ENCODE measurements around the gene MYO3B. TPM values are rescaled to one million over a fixed set of nuclear protein-coding genes. Genes with fewer than 3 reads are reported as not detected.

The MYO3B gene
- total RNA-seq, 1 experiment from 2014 or later: 0.63 TPM

DNA sequence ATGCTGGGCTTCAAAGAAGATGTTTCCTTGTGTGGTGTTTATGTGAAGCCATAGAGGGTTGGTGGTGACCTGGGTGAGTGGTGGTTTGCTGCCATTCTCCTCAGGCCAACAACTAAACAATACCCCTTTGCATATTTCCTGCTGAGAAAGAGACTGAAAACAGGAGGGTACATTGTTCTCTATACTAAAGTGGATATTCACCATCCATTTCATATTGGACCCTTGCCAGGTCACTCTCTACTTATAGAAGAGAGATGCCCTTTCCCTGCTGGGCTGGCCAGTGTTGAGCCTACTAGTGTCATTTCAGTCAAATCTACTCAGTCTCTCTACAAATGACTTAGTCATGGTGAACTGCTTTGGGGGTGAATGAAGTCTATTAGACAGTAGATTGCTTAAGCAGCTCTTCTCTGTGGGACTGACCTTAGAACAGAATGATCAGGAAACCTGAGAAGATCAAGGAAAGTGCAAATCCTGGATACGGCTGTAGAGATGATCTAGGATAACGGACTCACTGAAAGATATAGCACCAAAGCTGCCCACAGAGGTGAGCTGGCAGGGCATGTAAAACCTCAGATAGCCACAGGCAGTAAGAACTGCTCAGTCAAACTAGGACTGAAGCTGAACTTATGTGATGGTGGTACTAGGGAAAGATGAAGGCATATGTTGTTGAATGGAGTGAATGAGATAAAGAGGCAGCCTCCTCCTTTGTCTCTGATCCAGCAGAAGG is 154.9 kb downstream of the MYO3B start:
- H2BK120ac ChIP-seq (ENCODE audit: low read depth, low read length, poor library complexity, severe bottlenecking): no peak overlapping the region
- WGBS (ENCODE audit: extremely low coverage, insufficient read length, low lambda C conversion rate): no CpG with 5 or more reads among the region's 2 CpGs
- no peak overlapping the region for H2AK5ac ChIP-seq (ENCODE audit: insufficient read length, low read length)
- H2BK20ac ChIP-seq (ENCODE audit: low read depth, low read length, poor library complexity, severe bottlenecking): no peak overlapping the region
- no peaks in the 10 kb centered on the region for H3K79me2 ChIP-seq (ENCODE audit: insufficient read depth, low read length)
- Mint-ChIP-seq H3K27ac (no peak overlapping the region), H3K27me3 (ENCODE audit: low read depth) (peaks cover 1% of the 10 kb centered on the region; the same call in 1 of the 2 replicates), H3K36me3 (ENCODE audit: insufficient read depth in 1 of 3, low read depth in 3 of 3) (peaks cover 0 to 14% (median 12%) of the 10 kb centered on the region in 3 experiments; a peak in 5 of 7 replicates), H3K4me1 (peaks cover 2 to 7% of the 10 kb centered on the region in 2 experiments), H3K4me3 (no peak overlapping the region), H3K9me3 (peaks cover 10 to 16% of the 10 kb centered on the region in 2 experiments; a peak in 4 of 5 replicates)
- peaks cover 5% of the 10 kb centered on the region for H3K9me3 ChIP-seq (ENCODE audit: control insufficient read depth, low read depth, low read length)
- no peak overlapping the region for H4K5ac ChIP-seq (ENCODE audit: insufficient read length, low read depth, low read length)
- DNase-seq: no peak
- no peaks in the 10 kb centered on the region for H3K27me3 ChIP-seq (ENCODE audit: insufficient read depth, low read length)
- H3K79me1 ChIP-seq (ENCODE audit: insufficient read depth, low read depth, low read length, poor library complexity, severe bottlenecking): no peaks in the 10 kb centered on the region
- H4K8ac ChIP-seq (replicated peaks; ENCODE audit: insufficient read length, low read depth, low read length): no peak overlapping the region
- H3K56ac ChIP-seq (ENCODE audit: insufficient read length, low read depth, low read length): no peak overlapping the region
- H3K23ac ChIP-seq (ENCODE audit: insufficient read length, low read depth, low read length): no peak overlapping the region
- no peak overlapping the region for H2BK5ac ChIP-seq (ENCODE audit: insufficient read length, low read length)
- H2AFZ ChIP-seq (ENCODE audit: low read length): no peak overlapping the region
- no peak overlapping the region for H3T11ph ChIP-seq (ENCODE audit: low read length)
- TF ChIP-seq, protein P1, sequence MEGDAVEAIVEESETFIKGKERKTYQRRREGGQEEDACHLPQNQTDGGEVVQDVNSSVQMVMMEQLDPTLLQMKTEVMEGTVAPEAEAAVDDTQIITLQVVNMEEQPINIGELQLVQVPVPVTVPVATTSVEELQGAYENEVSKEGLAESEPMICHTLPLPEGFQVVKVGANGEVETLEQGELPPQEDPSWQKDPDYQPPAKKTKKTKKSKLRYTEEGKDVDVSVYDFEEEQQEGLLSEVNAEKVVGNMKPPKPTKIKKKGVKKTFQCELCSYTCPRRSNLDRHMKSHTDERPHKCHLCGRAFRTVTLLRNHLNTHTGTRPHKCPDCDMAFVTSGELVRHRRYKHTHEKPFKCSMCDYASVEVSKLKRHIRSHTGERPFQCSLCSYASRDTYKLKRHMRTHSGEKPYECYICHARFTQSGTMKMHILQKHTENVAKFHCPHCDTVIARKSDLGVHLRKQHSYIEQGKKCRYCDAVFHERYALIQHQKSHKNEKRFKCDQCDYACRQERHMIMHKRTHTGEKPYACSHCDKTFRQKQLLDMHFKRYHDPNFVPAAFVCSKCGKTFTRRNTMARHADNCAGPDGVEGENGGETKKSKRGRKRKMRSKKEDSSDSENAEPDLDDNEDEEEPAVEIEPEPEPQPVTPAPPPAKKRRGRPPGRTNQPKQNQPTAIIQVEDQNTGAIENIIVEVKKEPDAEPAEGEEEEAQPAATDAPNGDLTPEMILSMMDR (conservative IDR thresholded peaks at IDR 0.05): no peak
- no peak overlapping the region for H2BK12ac ChIP-seq (ENCODE audit: insufficient read length, low read depth, low read length)
- no peak overlapping the region for H3K4ac ChIP-seq (ENCODE audit: low read depth, low read length)
- H3K4me1 ChIP-seq (ENCODE audit: insufficient read depth, low read length): no peaks in the 10 kb centered on the region
- no peak overlapping the region for H3K9ac ChIP-seq (ENCODE audit: extremely low read depth, insufficient read length, low read length)
- H3K27ac ChIP-seq (ENCODE audit: insufficient read length, low read depth, low read length): no peak overlapping the region
- H2BK15ac ChIP-seq (ENCODE audit: low read depth, low read length): no peak overlapping the region
- H3K18ac ChIP-seq (ENCODE audit: insufficient read length, low read depth, low read length): no peak overlapping the region
- no peak overlapping the region for H4K91ac ChIP-seq (ENCODE audit: insufficient read length, low read depth, low read length)
- no peaks in the 10 kb centered on the region for H3K23me2 ChIP-seq (ENCODE audit: insufficient read length, low read depth, low read length, poor library complexity, severe bottlenecking)
- H3K4me2 ChIP-seq (ENCODE audit: insufficient read depth, insufficient read length, low read length): no peak overlapping the region
- H3K14ac ChIP-seq (ENCODE audit: insufficient read depth, low read length): no peak overlapping the region
- no peaks in the 10 kb centered on the region for H4K20me1 ChIP-seq (ENCODE audit: control insufficient read depth, insufficient read depth, insufficient read length)

Measured in H9 (cell line).